GM13977 (cell line): Measurements from ENCODE around the gene ETHE1.

Experiments
- DNase-seq: peaks from one replicate; pipeline ENCODE4 v3.0.0; 2012; ENCODE audit warnings: low spot score
- CTCF ChIP-seq: IDR thresholded peaks from 2 replicates; pipeline ENCODE4 v1.5.1; 2012; ENCODE audit warnings: mild to moderate bottlenecking, control low read depth; ENCODE audit not compliant: insufficient read depth; ENCODE audit errors: extremely low read depth, missing control alignments
- in situ Hi-C: fragments of 300-500 bp; cut with MboI; formaldehyde crosslinking; loops from one replicate; pipeline ENCODE4 v1.12.0; 2022; ENCODE audit warnings: low sequenced_read_pairs, low pct_unique_long_range_greater_than_20kb, mixed read lengths, inconsistent platforms; ENCODE audit not compliant: unreplicated experiment

Gene ETHE1

GRCh38 chr19:43468354-43469159 lies 58.4 kb downstream of the ETHE1 start:
- TF ChIP-seq CTCF, result no peak
- in situ Hi-C loops, result no loop called here
- DNase-seq, result no peak

- in situ Hi-C loops, result no loop called here
- TF ChIP-seq CTCF, result no peak
- DNase-seq, result no peak
Observed at GRCh38 chr19:43467730-43468129, 59.3 kb downstream of the ETHE1 start.

- DNase-seq, result no peak
- no peak for TF ChIP-seq CTCF
- in situ Hi-C loops, result no loop called here
Observed at GRCh38 chr19:43467276-43467675, 59.7 kb downstream of the ETHE1 start.

GRCh38 chr19:43466793-43467192 lies 60.2 kb downstream of the ETHE1 start:
- no peak for TF ChIP-seq CTCF
- in situ Hi-C loops, result no loop called here
- DNase-seq, result no peak

GRCh38 chr19:43465468-43466120 lies 61.4 kb downstream of the ETHE1 start, which contains the start of gene LYPD3:
TSS of gene LYPD3 (minus strand) at chr19:43465608. CDS start at chr19:43465571, 37 bp downstream.
- in situ Hi-C loops, result no loop called here
- DNase-seq, result no peak
- no peak for TF ChIP-seq CTCF

- TF ChIP-seq CTCF, result no peak
- in situ Hi-C loops, result no loop called here
- DNase-seq, result peak; percentile 82
Observed at GRCh38 chr19:43464134-43464775, 62.7 kb downstream of the ETHE1 start.
